Measurements from ENCODE around the gene DNAJB11. TPM values are rescaled to one million over a fixed set of nuclear protein-coding genes. Genes with fewer than 3 reads are reported as not detected.

Gene DNAJB11
- total RNA-seq, 1 experiment from 2014 or later, result 54.3 TPM

GRCh38 chr3:186582541-186582940 is 12.0 kb downstream of the DNAJB11 start:
- Histone ChIP-seq H3K9me3 (ENCODE audit: control insufficient read depth in 1 of 2, insufficient read depth in 1 of 2, low read depth in 1 of 2, low read length in 2 of 2) (no peaks in the 10 kb centered on the region), H3K9me2 (ENCODE audit: insufficient read depth) (no peaks in the 10 kb centered on the region), H2AFZ (ENCODE audit: low read depth, low read length, poor library complexity, severe bottlenecking) (no peak overlapping the region), H3K27me3 (ENCODE audit: insufficient read depth, low read length) (no peaks in the 10 kb centered on the region), H3K36me3 (ENCODE audit: control insufficient read depth in 1 of 2, insufficient read depth in 2 of 2, low read length in 2 of 2) (peaks cover 61 to 73% of the 10 kb centered on the region in 2 experiments), H3K4me2 (ENCODE audit: low read length) (no peak overlapping the region), H3K4me3 (replicated peaks in 1 of 2; ENCODE audit: low read depth in 1 of 2, low read length in 2 of 2) (no peak overlapping the region), H3K27ac (ENCODE audit: low read depth, low read length) (no peak overlapping the region), H4K20me1 (ENCODE audit: insufficient read depth) (no peaks in the 10 kb centered on the region), H3K9ac (ENCODE audit: low read length) (no peak overlapping the region), H3K4me1 (ENCODE audit: control insufficient read depth in 1 of 2, insufficient read depth in 2 of 2, low read length in 2 of 2) (no peaks in the 10 kb centered on the region), H3K79me2 (ENCODE audit: insufficient read depth, low read length) (peaks cover 17% of the 10 kb centered on the region; the same call in 1 of the 2 replicates)
- ChIA-PET CTCF (no interaction called here), RAD21 (ENCODE audit: low non-redundant PET in 1 of 2, low total read pairs in 2 of 2, uncharacterized antibody in 2 of 2, unreplicated experiment in 2 of 2) (no interaction called here), POLR2A (interaction anchor here (0.8 kb wide), 1 partner anchor 9 kb away, joined by 3 read pairs; no protein-coding TSS in a partner anchor)
- ATAC-seq (no peak), DNase-seq (ENCODE audit: low read depth, low spot score) (no peak)
- no TSS peak for BruUV-seq (replicated peaks)
- TF ChIP-seq YY1 (IDR thresholded peaks at IDR 0.05; ENCODE audit: extremely low read depth, insufficient replicate concordance, low read depth, low read length), result no peak
- TF ChIP-seq ELF1 (IDR thresholded peaks at IDR 0.05; ENCODE audit: borderline replicate concordance, low read depth), result no peak
- TF ChIP-seq SRF (IDR thresholded peaks at IDR 0.05; ENCODE audit: low read depth), result no peak
- no peak for TF ChIP-seq CTCF (IDR thresholded peaks at IDR 0.05 in 2 of 3, conservative IDR thresholded peaks at IDR 0.05 in 1 of 3; ENCODE audit: borderline replicate concordance in 1 of 3, insufficient read depth in 1 of 3, low read depth in 2 of 3, low read length in 2 of 3)
- TF ChIP-seq SIN3A (IDR thresholded peaks at IDR 0.05; ENCODE audit: low read depth), result no peak
- TF ChIP-seq REST (IDR thresholded peaks at IDR 0.05; ENCODE audit: low read depth), result no peak
- no peak for TF ChIP-seq RAD21 (IDR thresholded peaks at IDR 0.05; ENCODE audit: low read depth)
- no peak for TF ChIP-seq POLR2A (IDR thresholded peaks at IDR 0.05; ENCODE audit: borderline replicate concordance, extremely low read depth, insufficient read depth, insufficient read length)
- TF ChIP-seq EZH2phosphoT487 (IDR thresholded peaks at IDR 0.05; ENCODE audit: borderline replicate concordance), result no peak
- no peak for TF ChIP-seq MAX (IDR thresholded peaks at IDR 0.05)
- TF ChIP-seq POLR2AphosphoS5 (IDR thresholded peaks at IDR 0.05; ENCODE audit: low read depth, low read length), result no peak
- no peak for TF ChIP-seq EZH2 (IDR thresholded peaks at IDR 0.05)
- intact Hi-C loops (cut with micrococcal nuclease), result loop anchor here (10.0 kb wide), 1 partner anchor 242 kb away; no protein-coding TSS in a partner anchor

All from HCT116 (cell line).